Activated naive CD4-positive, alpha-beta T cell treated with anti-CD3 and anti-CD28 coated beads, Interleukin-2, amount 50 U/mL, for 72 hours (primary cell): Measurements from ENCODE around the gene HSD17B2. TPM values are rescaled to one million over a fixed set of nuclear protein-coding genes. Genes with fewer than 3 reads are reported as not detected.
"Not testable (repeated sequence)": the region's sequence is repeated elsewhere in the genome, so short reads cannot be mapped to it uniquely, and the experiment has no call there.

ENCODE experiments used
- ATAC-seq, 2 donors: fragments of 150-1000 bp; cut with Tn5 transposase; 2 replicates each; pipeline ENCODE4 v1.10.0; 2021; ENCODE audit warnings: mild to moderate bottlenecking in 2 of 2, moderate library complexity in 2 of 2
- DNase-seq, 2 donors: peaks; one replicate each; pipeline ENCODE4 v3.0.0; 2021 to 2022; ENCODE audit warnings: low spot score in 2 of 2
- H3K27ac Mint-ChIP-seq, 2 donors: one replicate each; pipeline ENCODE4 v1.8.0; 2022; ENCODE audit warnings: mild to moderate bottlenecking in 2 of 2, mixed read lengths in 2 of 2
- H3K36me3 Mint-ChIP-seq, 2 donors: one replicate each; pipeline ENCODE4 v1.8.0; 2022; ENCODE audit warnings: mixed read lengths in 2 of 2
- H3K9me3 Mint-ChIP-seq, 2 donors: one replicate each; pipeline ENCODE4 v1.8.0; 2022; ENCODE audit warnings: mixed read lengths in 2 of 2
- total RNA-seq, 2 donors: library from RNA; stranded (reverse); gene quantifications; one replicate each; pipeline ENCODE4 v1.2.3, GENCODE V29; 2022

Gene HSD17B2
- total RNA-seq, 2 donors from 2014 or later: not detected

DNA sequence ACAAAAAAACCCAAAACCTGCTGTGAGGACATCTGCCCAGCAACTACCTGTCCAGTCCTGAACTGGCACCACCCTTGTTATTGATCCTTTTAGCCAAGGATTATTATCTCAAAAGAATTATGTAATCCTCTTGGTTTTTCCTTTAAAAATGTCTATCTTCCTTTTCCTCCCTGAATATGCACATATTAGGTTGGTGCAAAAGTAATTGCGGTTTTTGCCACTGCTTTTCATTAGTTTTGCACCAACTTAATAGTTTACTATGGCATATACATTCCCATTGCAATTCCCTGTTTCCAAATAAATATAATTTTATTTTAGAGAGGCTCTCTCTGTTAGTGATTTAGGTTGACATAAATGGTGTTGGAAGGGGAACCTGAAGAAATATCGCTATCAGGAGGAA is 83.7 kb downstream of the HSD17B2 start:
- ATAC-seq (no peak), DNase-seq (no peak)
- H3K36me3 Mint-ChIP-seq: no peaks in the 10 kb centered on the region
- H3K27ac Mint-ChIP-seq: no peak overlapping the region
- peaks cover 0 to 6% of the 10 kb centered on the region in 2 donors for H3K9me3 Mint-ChIP-seq

GRCh38 chr16:82119405-82119804 is 84.4 kb downstream of the HSD17B2 start:
- ATAC-seq (no peak), DNase-seq (no peak)
- Mint-ChIP-seq H3K9me3 (peaks cover 0 to 6% of the 10 kb centered on the region in 2 donors), H3K27ac (no peak overlapping the region), H3K36me3 (no peaks in the 10 kb centered on the region)

DNA sequence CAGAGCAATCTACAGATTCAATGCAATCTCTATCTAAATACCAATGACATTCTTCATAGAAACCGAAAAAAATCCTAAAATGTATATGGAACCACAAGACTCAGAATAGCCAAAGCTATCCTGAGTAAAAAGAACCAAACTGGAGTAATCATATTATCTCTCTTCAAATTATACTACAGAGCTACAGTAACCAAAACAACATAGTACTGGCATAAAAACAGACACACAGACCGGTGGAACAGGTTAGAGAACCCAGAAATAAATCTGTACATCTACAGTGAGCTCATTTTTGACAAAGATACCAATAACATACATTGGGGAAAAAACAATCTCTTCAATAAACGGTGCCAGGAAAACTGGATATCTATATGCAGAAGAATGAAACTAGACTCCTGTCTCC is 89.6 kb downstream of the HSD17B2 start:
- Mint-ChIP-seq H3K36me3 (peaks cover 0 to 6% of the 10 kb centered on the region in 2 donors), H3K9me3 (peaks cover 0 to 6% of the 10 kb centered on the region in 2 donors), H3K27ac (no peak overlapping the region)
- no peak for DNase-seq
- ATAC-seq: no peak

DNA sequence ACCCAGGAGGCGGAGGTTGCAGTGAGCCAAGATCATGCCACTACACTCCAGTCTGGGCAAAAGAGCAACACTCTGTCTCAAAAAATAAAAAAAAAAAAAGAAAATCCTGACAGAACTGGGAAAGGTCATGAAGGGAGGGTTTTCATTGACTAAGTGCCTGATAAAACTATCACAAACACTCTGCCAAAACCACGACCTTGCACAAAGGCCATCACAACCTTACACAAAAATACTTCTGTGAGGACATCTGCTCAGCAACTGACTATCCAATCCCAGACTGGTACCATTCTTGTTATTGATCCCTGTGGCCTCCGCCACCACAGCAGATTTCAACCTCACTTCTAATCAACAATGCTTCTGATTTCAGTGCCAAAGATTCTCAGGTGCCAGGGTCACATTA is 94.8 kb downstream of the HSD17B2 start:
- Mint-ChIP-seq H3K9me3 (no peaks in the 10 kb centered on the region), H3K27ac (no peak overlapping the region), H3K36me3 (peaks cover 0 to 6% of the 10 kb centered on the region in 2 donors)
- no peak for DNase-seq
- ATAC-seq: no peak

DNA sequence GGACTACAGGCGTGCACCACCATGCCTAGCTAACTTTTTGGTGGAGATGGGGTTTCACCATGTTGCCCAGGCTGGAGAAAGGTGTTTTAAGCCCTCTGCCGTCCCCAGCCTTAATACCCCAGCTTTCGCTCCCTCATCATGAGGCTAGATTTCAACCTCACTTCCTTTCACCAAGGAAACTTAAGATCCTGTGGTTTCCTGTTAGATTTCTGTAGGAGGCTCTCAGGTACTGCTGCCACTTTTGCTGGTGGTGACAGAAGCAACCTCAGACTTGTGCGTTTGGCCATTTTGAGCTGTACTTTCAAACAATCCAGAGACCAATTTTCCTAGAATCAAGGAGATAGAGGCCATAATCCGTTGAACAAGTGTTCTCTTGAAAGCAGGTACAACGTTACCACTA is 98.7 kb downstream of the HSD17B2 start:
- peak; percentile 77 to 90 for ATAC-seq
- peak overlapping the region in 1 of 2 donors; percentile 57 for H3K27ac Mint-ChIP-seq
- peaks cover 8% of the 10 kb centered on the region in 2 donors for H3K36me3 Mint-ChIP-seq
- DNase-seq: no peak
- H3K9me3 Mint-ChIP-seq: no peaks in the 10 kb centered on the region

DNA sequence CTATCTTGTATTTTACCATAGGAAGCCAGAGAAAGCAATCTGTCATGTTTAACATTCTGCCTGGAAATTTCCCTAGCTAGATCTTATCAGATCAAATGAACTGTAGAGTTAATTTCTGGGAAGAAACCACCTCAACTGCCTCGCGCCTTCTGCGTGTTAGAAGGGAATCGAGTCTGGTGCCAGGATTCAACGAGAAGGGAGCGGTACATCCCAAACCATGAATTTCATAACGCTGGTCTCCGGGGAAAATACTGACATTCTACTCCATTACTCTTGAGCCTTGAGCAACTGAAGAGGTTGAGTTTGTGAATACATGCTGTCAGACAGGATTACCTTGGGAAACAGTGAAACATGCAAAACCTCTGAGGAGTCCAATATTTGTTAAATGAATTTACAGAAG is 99.8 kb downstream of the HSD17B2 start:
- ATAC-seq (no peak), DNase-seq (no peak)
- Mint-ChIP-seq H3K27ac (no peak overlapping the region), H3K9me3 (no peaks in the 10 kb centered on the region), H3K36me3 (peaks cover 8 to 12% of the 10 kb centered on the region in 2 donors)

DNA sequence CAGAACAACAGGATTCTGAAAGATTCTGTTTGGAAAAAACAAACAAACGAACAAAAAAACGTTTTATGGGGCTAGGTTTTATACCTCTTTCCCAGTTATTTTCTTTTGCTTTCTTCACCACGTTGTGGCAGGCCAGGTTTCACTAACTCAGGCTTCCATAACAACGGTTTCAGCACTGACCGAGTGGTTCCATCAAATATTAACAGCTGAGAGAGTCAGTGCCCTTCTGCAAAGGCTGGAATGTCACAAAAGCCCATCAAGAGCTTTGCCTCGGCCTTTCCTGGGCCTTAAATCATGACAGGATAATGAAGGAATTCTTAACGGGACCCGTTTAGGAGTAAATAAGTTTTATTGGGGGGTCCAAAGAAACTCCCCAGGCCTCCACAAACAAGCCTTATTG is 100.8 kb downstream of the HSD17B2 start:
- DNase-seq: no peak
- ATAC-seq: no peak
- Mint-ChIP-seq H3K9me3 (no peaks in the 10 kb centered on the region), H3K36me3 (peaks cover 8 to 12% of the 10 kb centered on the region in 2 donors), H3K27ac (no peak overlapping the region)

- Mint-ChIP-seq H3K27ac (no peak overlapping the region), H3K9me3 (no peaks in the 10 kb centered on the region), H3K36me3 (peaks cover 8 to 12% of the 10 kb centered on the region in 2 donors)
- DNase-seq: no peak
- ATAC-seq: no peak
Measured at GRCh38 chr16:82136956-82137821, 102.1 kb downstream of the HSD17B2 start.

- H3K27ac Mint-ChIP-seq: no peak overlapping the region
Measured at GRCh38 chr16:82137822-82138167, 102.7 kb downstream of the HSD17B2 start.

GRCh38 chr16:82138478-82139285 is 103.6 kb downstream of the HSD17B2 start:
- DNase-seq (no peak), ATAC-seq (no peak)
- Mint-ChIP-seq H3K36me3 (peaks cover 8 to 12% of the 10 kb centered on the region in 2 donors), H3K9me3 (no peaks in the 10 kb centered on the region), H3K27ac (no peak overlapping the region)

More at GRCh38 chr16:82137822-82138167, 102.7 kb downstream of the HSD17B2 start:
- Mint-ChIP-seq H3K9me3 (no peaks in the 10 kb centered on the region), H3K36me3 (peaks cover 8 to 12% of the 10 kb centered on the region in 2 donors)
- ATAC-seq: no peak
- DNase-seq: no peak

- ATAC-seq, H3K9me3 Mint-ChIP-seq, DNase-seq, H3K27ac Mint-ChIP-seq: not testable (repeated sequence)
- H3K36me3 Mint-ChIP-seq: peaks cover 8 to 12% of the 10 kb centered on the region in 2 donors
Measured at GRCh38 chr16:82139286-82139571, 104.2 kb downstream of the HSD17B2 start.

DNA sequence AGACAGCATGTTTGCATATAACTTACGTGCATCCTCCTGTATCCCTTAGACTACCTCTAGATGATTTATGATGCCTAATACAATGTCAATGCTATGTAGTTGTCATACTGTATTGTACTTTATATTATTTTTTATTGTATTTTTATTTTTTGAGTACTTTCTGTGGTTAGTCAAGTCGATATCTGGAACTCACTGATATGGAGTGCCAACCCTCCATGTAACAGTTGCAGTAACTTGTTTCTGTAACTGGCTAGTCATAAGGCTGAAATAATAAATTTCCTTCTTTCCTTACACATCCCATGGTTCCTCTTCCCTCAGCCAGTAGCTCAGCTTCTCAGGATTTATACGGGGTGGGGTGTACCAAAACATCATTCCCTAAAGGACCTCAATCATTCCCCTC is 111.5 kb downstream of the HSD17B2 start:
- H3K36me3 Mint-ChIP-seq: peaks cover 23% of the 10 kb centered on the region in 2 donors
- no peak for ATAC-seq

DNA sequence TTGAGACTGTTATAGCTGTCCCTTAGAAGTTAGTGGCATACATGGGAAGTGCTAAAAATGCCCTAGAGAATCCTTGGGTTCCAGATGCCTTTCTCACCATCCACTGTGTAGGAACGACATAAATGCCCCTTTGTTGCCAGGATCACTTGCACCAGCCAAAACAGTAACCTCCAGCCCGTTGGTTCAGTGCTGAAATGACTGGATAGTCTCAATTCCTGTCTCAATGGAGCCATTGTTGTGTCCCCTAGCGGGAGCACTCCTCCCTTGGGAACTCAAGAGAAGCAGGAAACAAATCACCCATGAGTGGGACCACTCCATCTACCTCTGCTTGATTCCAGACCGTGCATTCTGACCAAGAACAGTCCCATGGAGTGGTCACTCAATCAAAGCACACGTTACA is 111.9 kb downstream of the HSD17B2 start:
- H3K36me3 Mint-ChIP-seq: peaks cover 23% of the 10 kb centered on the region in 2 donors
- no peak overlapping the region for H3K27ac Mint-ChIP-seq
- H3K9me3 Mint-ChIP-seq: no peaks in the 10 kb centered on the region
- no peak for ATAC-seq
- no peak for DNase-seq

More for the DNA sequence above, 111.5 kb downstream of the HSD17B2 start:
- no peak for DNase-seq
- H3K9me3 Mint-ChIP-seq: no peaks in the 10 kb centered on the region
- no peak overlapping the region for H3K27ac Mint-ChIP-seq

DNA sequence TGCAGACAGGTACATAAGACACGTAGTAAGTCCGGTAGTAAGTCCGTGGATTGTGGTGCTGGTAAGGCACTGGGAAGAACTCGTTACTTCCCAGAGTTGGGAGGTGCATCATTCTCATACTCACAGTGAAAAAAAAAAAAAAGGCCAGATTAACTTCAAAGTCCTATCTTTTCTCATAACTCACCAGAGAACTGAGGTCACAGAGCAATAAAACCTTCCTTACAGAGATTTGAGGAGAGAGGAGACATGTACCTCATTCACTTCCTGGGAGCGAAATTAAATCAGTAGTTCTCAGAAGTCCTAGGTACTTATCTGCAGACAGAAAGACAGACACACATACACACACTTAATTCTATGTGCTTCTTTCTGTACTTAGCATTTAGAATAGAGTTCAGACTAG is 112.5 kb downstream of the HSD17B2 start:
- no peaks in the 10 kb centered on the region for H3K9me3 Mint-ChIP-seq
- H3K36me3 Mint-ChIP-seq: peaks cover 23% of the 10 kb centered on the region in 2 donors
- ATAC-seq (no peak), DNase-seq (no peak)
- no peak overlapping the region for H3K27ac Mint-ChIP-seq
